Activated CD4-positive, alpha-beta T cell treated with anti-CD3 and anti-CD28 coated beads for 1 hour (primary cell): Measurements from ENCODE around the gene GPR107.

Experiments
- DNase-seq: peaks from one replicate; pipeline ENCODE4 v3.0.0-alpha.2; 2020

The GPR107 gene

GRCh38 chr9:130112538-130113151, 58.9 kb downstream of the GPR107 start:
- DNase-seq: no peak

GRCh38 chr9:130114741-130115140, 61.0 kb downstream of the GPR107 start:
- DNase-seq: no peak

- DNase-seq: no peak
These were observed 62.6 kb downstream of the GPR107 start for GRCh38 chr9:130116346-130116745.

- DNase-seq: no peak
These were observed 63.7 kb downstream of the GPR107 start for GRCh38 chr9:130117376-130117775.

GRCh38 chr9:130117816-130118632, 64.3 kb downstream of the GPR107 start:
- no peak for DNase-seq

GRCh38 chr9:130118841-130119518, 65.3 kb downstream of the GPR107 start:
- no peak for DNase-seq

GRCh38 chr9:130119519-130120298, 66.0 kb downstream of the GPR107 start:
- DNase-seq: no peak

GRCh38 chr9:130120299-130120587, 66.5 kb downstream of the GPR107 start:
- no peak for DNase-seq

- no peak for DNase-seq
These were observed 67.1 kb downstream of the GPR107 start for GRCh38 chr9:130120832-130121231.

GRCh38 chr9:130122456-130122855, 68.8 kb downstream of the GPR107 start:
- no peak for DNase-seq

- no peak for DNase-seq
These were observed 70.6 kb downstream of the GPR107 start for GRCh38 chr9:130124085-130124860.

- DNase-seq: no peak
These were observed 73.2 kb downstream of the GPR107 start for GRCh38 chr9:130126721-130127433.

- peak; percentile 62 for DNase-seq
These were observed 74.5 kb downstream of the GPR107 start for GRCh38 chr9:130128251-130128650.

- DNase-seq: peak; percentile 50
These were observed 75.2 kb downstream of the GPR107 start for GRCh38 chr9:130128733-130129431.

- DNase-seq: peak; percentile 24
These were observed 75.8 kb downstream of the GPR107 start for GRCh38 chr9:130129432-130130061.

- DNase-seq: no peak
These were observed 79.0 kb downstream of the GPR107 start for GRCh38 chr9:130132746-130133145.

- DNase-seq: no peak
These were observed 83.5 kb downstream of the GPR107 start for GRCh38 chr9:130137081-130137640.

- no peak for DNase-seq
These were observed 84.0 kb downstream of the GPR107 start for GRCh38 chr9:130137641-130138081.

GRCh38 chr9:130138171-130138653, 84.5 kb downstream of the GPR107 start:
- no peak for DNase-seq

GRCh38 chr9:130138791-130139190, 85.1 kb downstream of the GPR107 start:
- DNase-seq: no peak
